HCT116 (cell line): Measurements from ENCODE around the gene SPATA20. TPM values are rescaled to one million over a fixed set of nuclear protein-coding genes. Genes with fewer than 3 reads are reported as not detected.

Experiments used
- ATAC-seq: fragments of 200-7000 bp; cut with Tn5 transposase; 2 replicates; pipeline ENCODE4 v1.9.1; 2020; ENCODE audit warnings: mild to moderate bottlenecking, moderate library complexity
- BruUV-seq: library from RNA; stranded (reverse); fragments of 400-500 nt; replicated peaks from 2 replicates; lab custom pipeline; 2021; lab: Mats Ljungman, UMichigan
- CTCF ChIA-PET: fragments of 300-600 bp; sonication (Branson Sonifier 250); formaldehyde crosslinking; loops from one replicate; lab custom pipeline; 2021; ENCODE audit warnings: antibody characterized with exemption; lab: Charles Lee
- POLR2A ChIA-PET: fragments of 300-600, 350-600 bp; sonication (Branson Sonifier 250); formaldehyde crosslinking; loops from one replicate; lab custom pipeline; 2021; ENCODE audit warnings: antibody characterized with exemption; lab: Charles Lee
- RAD21 ChIA-PET, 2 experiments: fragments of 300-600 bp; sonication (Branson Sonifier 250); formaldehyde crosslinking; loops; one replicate each; lab custom pipeline; 2023; ENCODE audit warnings: low total read pairs in 2 of 2; ENCODE audit not compliant: uncharacterized antibody in 2 of 2, unreplicated experiment in 2 of 2, low non-redundant PET in 1 of 2; lab: Charles Lee
- DNase-seq: peaks from one replicate; pipeline ENCODE4 v3.0.0-alpha.2; 2010; ENCODE audit warnings: low read depth, low spot score
- H2AFZ ChIP-seq: fragments of 200-600 bp; shearing (Covaris generic), sonication (generic); 2 replicates; pipeline ENCODE4 v1.6.1; 2017; ENCODE audit warnings: low read depth, mixed run types, mixed read lengths, antibody characterized with exemption, low read length; ENCODE audit not compliant: poor library complexity, severe bottlenecking
- H3K27ac ChIP-seq: 2 replicates; pipeline ENCODE4 v1.5.1; 2012; ENCODE audit warnings: low read depth, low read length
- H3K27me3 ChIP-seq: fragments of 200-600 bp; sonication (generic); 2 replicates; pipeline ENCODE4 v1.6.1; 2016; ENCODE audit warnings: mixed run types, low read length, mixed read lengths; ENCODE audit not compliant: insufficient read depth
- H3K36me3 ChIP-seq, 2 experiments: fragments of 200-500 bp in 1 of 2; fragments of 200-600 bp in 1 of 2; sonication (Bioruptor generic) in 1 of 2; sonication (generic) in 1 of 2; 2 replicates each; pipeline versions ENCODE4 v1.5.1 to v1.6.1; 2014 to 2016; ENCODE audit warnings: low read length in 2 of 2, inconsistent platforms in 1 of 2, mixed read lengths in 1 of 2, mixed run types in 1 of 2; ENCODE audit not compliant: insufficient read depth in 2 of 2, control insufficient read depth in 1 of 2
- H3K4me1 ChIP-seq, 2 experiments: fragments of 200-600 bp in 1 of 2; sonication (generic) in 1 of 2; 2 replicates each; pipeline versions ENCODE4 v1.5.1 to v1.6.1; 2012 to 2017; ENCODE audit warnings: low read length in 2 of 2, inconsistent platforms in 1 of 2, mild to moderate bottlenecking in 1 of 2, mixed read lengths in 1 of 2, mixed run types in 1 of 2, moderate library complexity in 1 of 2; ENCODE audit not compliant: insufficient read depth in 2 of 2, control insufficient read depth in 1 of 2
- H3K4me2 ChIP-seq: fragments of 200-600 bp; sonication (generic); 2 replicates; pipeline ENCODE4 v1.6.1; 2017; ENCODE audit warnings: mixed run types, low read length, mixed read lengths
- H3K4me3 ChIP-seq, 2 experiments: fragments of 200-600 bp in 1 of 2; sonication (generic) in 1 of 2; replicated peaks in 1 of 2; 2 replicates each; pipeline ENCODE4 v1.5.1; 2011 to 2016; ENCODE audit warnings: low read length in 2 of 2, control low read depth in 1 of 2, low read depth in 1 of 2, mild to moderate bottlenecking in 1 of 2, mixed read lengths in 1 of 2, mixed run types in 1 of 2
- H3K79me2 ChIP-seq: fragments of 200-600 bp; sonication (generic); 2 replicates; pipeline ENCODE4 v1.6.1; 2017; ENCODE audit warnings: mild to moderate bottlenecking, mixed run types, low read length, moderate library complexity, mixed read lengths; ENCODE audit not compliant: insufficient read depth
- H3K9ac ChIP-seq: fragments of 200-600 bp; sonication (generic); 2 replicates; pipeline ENCODE4 v1.6.1; 2016; ENCODE audit warnings: low read length, mixed read lengths
- H3K9me2 ChIP-seq: fragments of 200-600 bp; sonication (generic), shearing (Covaris generic); 2 replicates; pipeline ENCODE4 v1.6.1; 2017; ENCODE audit warnings: mixed run types, mild to moderate bottlenecking, moderate library complexity; ENCODE audit not compliant: insufficient read depth
- H3K9me3 ChIP-seq, 2 experiments: fragments of 200-500 bp in 1 of 2; fragments of 200-600 bp in 1 of 2; sonication (Bioruptor generic) in 1 of 2; sonication (generic) in 1 of 2; 2 replicates each; pipeline ENCODE4 v1.6.1; 2014 to 2017; ENCODE audit warnings: low read length in 2 of 2, mixed read lengths in 2 of 2, inconsistent platforms in 1 of 2, low read depth in 1 of 2, mild to moderate bottlenecking in 1 of 2, mixed run types in 1 of 2, moderate library complexity in 1 of 2; ENCODE audit not compliant: control insufficient read depth in 1 of 2, insufficient read depth in 1 of 2
- H4K20me1 ChIP-seq: fragments of 200-600 bp; sonication (generic), shearing (Covaris generic); 2 replicates; pipeline ENCODE4 v1.6.1; 2017; ENCODE audit warnings: mixed run types, mild to moderate bottlenecking, moderate library complexity; ENCODE audit not compliant: insufficient read depth
- ATF3 ChIP-seq: IDR thresholded peaks from 2 replicates; pipeline ENCODE4 v1.6.1; 2012
- CBX3 ChIP-seq: IDR thresholded peaks from 2 replicates; pipeline ENCODE4 v1.6.1; 2012; ENCODE audit warnings: low read depth
- EZH2 ChIP-seq: fragments of 200-600 bp; sonication (generic); IDR thresholded peaks from 2 replicates; pipeline ENCODE4 v1.6.1; 2017; ENCODE audit warnings: antibody characterized with exemption, mixed run types
- EZH2phosphoT487 ChIP-seq: fragments of 200-600 bp; IDR thresholded peaks from 2 replicates; pipeline ENCODE4 v1.6.1; 2018; ENCODE audit warnings: antibody characterized with exemption, borderline replicate concordance
- FOSL1 ChIP-seq: IDR thresholded peaks from 2 replicates; pipeline ENCODE4 v1.6.1; 2012; ENCODE audit warnings: low read depth
- JUND ChIP-seq: IDR thresholded peaks from 2 replicates; pipeline ENCODE4 v1.6.1; 2012
- POLR2AphosphoS5 ChIP-seq: IDR thresholded peaks from 2 replicates; pipeline ENCODE4 v1.6.1; 2011; ENCODE audit warnings: mild to moderate bottlenecking, low read depth, low read length, moderate library complexity
- RAD21 ChIP-seq: IDR thresholded peaks from 2 replicates; pipeline ENCODE4 v1.6.1; 2012; ENCODE audit warnings: low read depth, mild to moderate bottlenecking
- REST ChIP-seq: IDR thresholded peaks from 2 replicates; pipeline ENCODE4 v1.6.1; 2012; ENCODE audit warnings: low read depth
- SIN3A ChIP-seq: IDR thresholded peaks from 2 replicates; pipeline ENCODE4 v1.6.1; 2012; ENCODE audit warnings: low read depth
- TCF7L2 ChIP-seq: IDR thresholded peaks from 2 replicates; pipeline ENCODE4 v1.7.0; 2011; ENCODE audit warnings: borderline replicate concordance, inconsistent platforms; ENCODE audit not compliant: insufficient read depth, insufficient read length; ENCODE audit errors: extremely low read depth
- YY1 ChIP-seq: IDR thresholded peaks from 2 replicates; pipeline ENCODE4 v1.6.1; 2011; ENCODE audit warnings: low read length, low read depth, moderate library complexity, mild to moderate bottlenecking; ENCODE audit not compliant: insufficient replicate concordance; ENCODE audit errors: extremely low read depth
- ZFX ChIP-seq: fragments of 450-650 bp; IDR thresholded peaks from 2 replicates; pipeline ENCODE4 v1.6.1; 2017
- ZNF274 ChIP-seq: fragments of 200-500 bp; sonication (Bioruptor generic); IDR thresholded peaks from 2 replicates; pipeline ENCODE4 v1.6.1; 2014; ENCODE audit warnings: mild to moderate bottlenecking, low read depth, low read length, inconsistent platforms
- intact Hi-C: fragments of 100-400 bp; cut with micrococcal nuclease; formaldehyde crosslinking; loops from 2 replicates; pipeline ENCODE4 v1.10.0; 2022
- total RNA-seq: library from RNA; stranded (reverse); gene quantifications from one replicate; pipeline ENCODE4 v1.2.1, GENCODE V29; 2021; ENCODE audit not compliant: unreplicated experiment
- TF ChIP-seq, protein P1 (sequence below): IDR thresholded peaks from 2 replicates; pipeline ENCODE4 v1.6.1; 2011; ENCODE audit warnings: mild to moderate bottlenecking, low read length, moderate library complexity; ENCODE audit not compliant: insufficient replicate concordance; ENCODE audit errors: extremely low read depth

SPATA20 gene
- total RNA-seq, 1 experiment from 2014 or later, result 57.5 TPM

- Histone ChIP-seq H3K79me2 (no peaks in the 10 kb centered on the region), H4K20me1 (no peaks in the 10 kb centered on the region), H3K36me3 (no peaks in the 10 kb centered on the region), H3K27ac (no peak overlapping the region), H3K4me3 (no peak overlapping the region), H3K9me2 (no peaks in the 10 kb centered on the region), H3K4me1 (no peaks in the 10 kb centered on the region), H3K4me2 (no peak overlapping the region), H3K9ac (no peak overlapping the region), H2AFZ (no peak overlapping the region), H3K9me3 (no peaks in the 10 kb centered on the region), H3K27me3 (no peaks in the 10 kb centered on the region)
- DNase-seq, result no peak
- RAD21 ChIA-PET, result no interaction called here
- intact Hi-C loops, result no loop called here
- BruUV-seq, result no TSS peak
- POLR2A ChIA-PET, result no interaction called here
- CTCF ChIA-PET, result no interaction called here
- no peak for ATAC-seq
- no peak for TF ChIP-seq RAD21
- TF ChIP-seq FOSL1, result no peak
- no peak for TF ChIP-seq EZH2
- TF ChIP-seq YY1, result no peak
- TF ChIP-seq JUND, result no peak
- TF ChIP-seq SIN3A, result no peak
- TF ChIP-seq TCF7L2, result no peak
- no peak for TF ChIP-seq ZNF274
- TF ChIP-seq ATF3, result no peak
Measured at GRCh38 chr17:50570528-50570927, 23.6 kb downstream of the SPATA20 start.

DNA sequence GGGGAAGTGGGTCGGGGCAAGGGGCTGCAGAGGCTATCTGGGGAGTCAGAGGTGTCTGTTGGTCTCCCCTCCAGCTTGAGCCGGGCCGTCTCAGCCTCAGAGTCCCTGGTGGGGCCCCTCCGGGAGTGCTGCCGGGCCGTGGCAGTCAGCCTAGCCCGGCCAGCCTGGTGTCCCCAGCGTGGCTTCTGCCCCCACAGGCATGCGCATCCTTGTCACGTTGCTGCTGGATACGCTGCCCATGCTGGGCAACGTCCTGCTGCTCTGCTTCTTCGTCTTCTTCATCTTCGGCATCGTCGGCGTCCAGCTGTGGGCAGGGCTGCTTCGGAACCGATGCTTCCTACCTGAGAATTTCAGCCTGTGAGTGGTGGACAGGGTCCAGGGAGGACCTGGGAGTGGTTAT is 24.7 kb downstream of the SPATA20 start:
- H3K79me2 ChIP-seq, result no peaks in the 10 kb centered on the region
- no peaks in the 10 kb centered on the region for H3K4me1 ChIP-seq
- no peak overlapping the region for H3K9ac ChIP-seq
- no TSS peak for BruUV-seq
- ATAC-seq (no peak), DNase-seq (no peak)
- H3K4me2 ChIP-seq, result no peak overlapping the region
- no peak overlapping the region for H2AFZ ChIP-seq
- H4K20me1 ChIP-seq, result no peaks in the 10 kb centered on the region
- no peaks in the 10 kb centered on the region for H3K36me3 ChIP-seq
- no peaks in the 10 kb centered on the region for H3K9me2 ChIP-seq
- no peak overlapping the region for H3K4me3 ChIP-seq
- RAD21 ChIA-PET, result interaction anchor here in 1 of 2 experiments (0.6 kb wide), 1 partner anchor 133 kb away, joined by 3 read pairs; no protein-coding TSS in a partner anchor
- no peaks in the 10 kb centered on the region for H3K9me3 ChIP-seq
- intact Hi-C loops, result no loop called here
- CTCF ChIA-PET, result no interaction called here
- H3K27me3 ChIP-seq, result no peaks in the 10 kb centered on the region
- H3K27ac ChIP-seq, result no peak overlapping the region
- POLR2A ChIA-PET, result no interaction called here
- TF ChIP-seq, protein P1, sequence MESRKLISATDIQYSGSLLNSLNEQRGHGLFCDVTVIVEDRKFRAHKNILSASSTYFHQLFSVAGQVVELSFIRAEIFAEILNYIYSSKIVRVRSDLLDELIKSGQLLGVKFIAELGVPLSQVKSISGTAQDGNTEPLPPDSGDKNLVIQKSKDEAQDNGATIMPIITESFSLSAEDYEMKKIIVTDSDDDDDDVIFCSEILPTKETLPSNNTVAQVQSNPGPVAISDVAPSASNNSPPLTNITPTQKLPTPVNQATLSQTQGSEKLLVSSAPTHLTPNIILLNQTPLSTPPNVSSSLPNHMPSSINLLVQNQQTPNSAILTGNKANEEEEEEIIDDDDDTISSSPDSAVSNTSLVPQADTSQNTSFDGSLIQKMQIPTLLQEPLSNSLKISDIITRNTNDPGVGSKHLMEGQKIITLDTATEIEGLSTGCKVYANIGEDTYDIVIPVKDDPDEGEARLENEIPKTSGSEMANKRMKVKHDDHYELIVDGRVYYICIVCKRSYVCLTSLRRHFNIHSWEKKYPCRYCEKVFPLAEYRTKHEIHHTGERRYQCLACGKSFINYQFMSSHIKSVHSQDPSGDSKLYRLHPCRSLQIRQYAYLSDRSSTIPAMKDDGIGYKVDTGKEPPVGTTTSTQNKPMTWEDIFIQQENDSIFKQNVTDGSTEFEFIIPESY, result no peak
- no peak for TF ChIP-seq YY1
- no peak for TF ChIP-seq REST
- no peak for TF ChIP-seq EZH2phosphoT487
- TF ChIP-seq RAD21, result no peak
- TF ChIP-seq ZFX, result no peak
- no peak for TF ChIP-seq CBX3
- TF ChIP-seq POLR2AphosphoS5, result no peak
- no peak for TF ChIP-seq SIN3A
- TF ChIP-seq ATF3, result no peak
